Hypothalamus (tissue), 51 donors: ENCODE measurements around the gene TIMM10.

Experiments
- DNase-seq, 51 donors: peaks; one replicate each; lab custom pipeline; 2025; lab: John Stamatoyannopoulos, UW

The TIMM10 gene

DNA sequence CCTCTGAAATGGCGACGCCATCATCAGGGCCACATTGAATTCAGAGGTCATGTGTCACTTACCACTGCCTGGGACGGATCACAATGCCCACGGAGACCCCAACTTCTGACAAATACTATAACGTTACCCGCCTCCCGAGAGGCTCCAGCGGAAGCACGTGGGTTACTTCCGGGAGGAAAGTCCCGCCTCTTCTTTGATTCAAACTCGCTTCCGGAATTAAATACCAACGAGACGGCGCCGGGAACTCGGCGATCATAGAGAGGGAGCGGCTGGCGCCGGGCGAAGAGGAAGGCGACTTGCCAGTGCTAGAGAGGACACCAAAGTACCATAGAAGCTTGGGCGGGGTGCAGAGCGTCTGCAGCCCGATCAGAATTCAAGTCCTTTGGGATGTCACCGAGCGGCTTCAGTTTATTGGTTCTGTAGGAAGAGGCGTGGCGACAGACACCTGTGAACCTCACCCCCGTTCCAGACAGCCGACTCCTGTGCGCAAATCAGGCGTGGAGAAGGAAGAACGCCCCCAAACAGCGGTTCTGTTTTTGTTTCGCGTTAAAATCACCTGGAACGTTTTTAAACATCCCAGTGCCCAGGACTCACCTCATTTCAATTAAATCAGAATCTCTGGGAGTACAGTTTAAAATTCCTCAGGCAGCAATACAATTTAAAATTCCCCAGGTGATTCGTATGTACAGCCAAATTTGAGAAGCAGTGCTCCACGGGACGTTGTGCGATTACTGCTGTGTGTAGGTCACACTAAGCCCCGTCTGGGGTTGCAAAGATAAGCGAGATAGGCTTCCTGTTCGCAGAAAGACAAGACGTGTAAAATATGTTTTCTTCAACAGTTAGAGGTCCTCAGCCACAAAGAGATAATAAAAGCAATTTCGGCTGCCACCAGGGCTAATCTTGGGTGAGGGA lies at the start of gene TIMM10:
TIMM10 (minus strand) TSS at position 159 of the 912 bp plus-strand sequence. CDS start 565 bp downstream, outside the sequence.
- peak; percentile 48 to 97 (median 91) for DNase-seq

DNA sequence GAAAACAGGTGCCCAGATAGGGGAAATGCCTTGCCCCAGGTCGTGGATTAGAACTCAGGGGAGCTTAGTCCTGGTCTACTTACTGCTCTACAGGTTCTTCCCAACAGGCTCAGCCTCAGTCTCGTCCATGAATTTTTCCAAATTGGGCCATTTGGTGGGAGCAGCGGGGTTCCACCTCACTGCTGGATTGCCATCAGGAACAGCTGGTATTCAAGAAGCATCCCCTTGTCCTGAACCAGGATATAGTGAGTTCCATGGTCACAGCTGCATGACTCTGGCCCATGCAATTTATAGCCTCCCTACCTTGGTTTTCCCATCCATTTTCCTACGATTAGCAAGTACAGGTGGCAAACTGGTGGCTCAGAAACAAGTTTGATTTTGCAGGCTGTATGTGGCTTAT lies 43.5 kb upstream of the TIMM10 start:
- DNase-seq = no peak

GRCh38 chr11:57571606-57572005 lies 41.1 kb upstream of the TIMM10 start:
- DNase-seq = no peak

DNA sequence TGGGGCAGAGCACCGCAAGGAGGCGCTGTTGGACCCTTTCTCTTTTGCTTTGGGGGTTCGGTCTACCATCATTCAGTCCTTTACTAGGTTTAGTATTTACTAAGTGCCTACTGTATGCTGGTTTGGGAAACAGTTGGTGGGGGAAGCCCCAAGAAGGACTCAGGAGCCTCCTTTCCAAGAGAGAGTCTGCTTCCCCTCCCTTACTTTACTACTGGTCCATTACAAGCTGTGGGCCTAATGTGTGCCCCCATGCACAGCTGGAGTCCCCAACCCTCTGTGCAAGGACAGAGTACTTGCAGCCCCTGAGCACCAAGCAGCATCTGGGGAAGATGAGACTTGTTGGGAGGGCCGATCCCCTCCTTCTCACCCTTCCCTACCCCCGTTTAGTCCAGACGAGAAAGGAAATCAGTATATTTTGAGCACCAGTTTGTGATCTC lies 37.8 kb upstream of the TIMM10 start:
- peak in 17 of 51 donors; percentile 12 to 89 (median 59) for DNase-seq

DNA sequence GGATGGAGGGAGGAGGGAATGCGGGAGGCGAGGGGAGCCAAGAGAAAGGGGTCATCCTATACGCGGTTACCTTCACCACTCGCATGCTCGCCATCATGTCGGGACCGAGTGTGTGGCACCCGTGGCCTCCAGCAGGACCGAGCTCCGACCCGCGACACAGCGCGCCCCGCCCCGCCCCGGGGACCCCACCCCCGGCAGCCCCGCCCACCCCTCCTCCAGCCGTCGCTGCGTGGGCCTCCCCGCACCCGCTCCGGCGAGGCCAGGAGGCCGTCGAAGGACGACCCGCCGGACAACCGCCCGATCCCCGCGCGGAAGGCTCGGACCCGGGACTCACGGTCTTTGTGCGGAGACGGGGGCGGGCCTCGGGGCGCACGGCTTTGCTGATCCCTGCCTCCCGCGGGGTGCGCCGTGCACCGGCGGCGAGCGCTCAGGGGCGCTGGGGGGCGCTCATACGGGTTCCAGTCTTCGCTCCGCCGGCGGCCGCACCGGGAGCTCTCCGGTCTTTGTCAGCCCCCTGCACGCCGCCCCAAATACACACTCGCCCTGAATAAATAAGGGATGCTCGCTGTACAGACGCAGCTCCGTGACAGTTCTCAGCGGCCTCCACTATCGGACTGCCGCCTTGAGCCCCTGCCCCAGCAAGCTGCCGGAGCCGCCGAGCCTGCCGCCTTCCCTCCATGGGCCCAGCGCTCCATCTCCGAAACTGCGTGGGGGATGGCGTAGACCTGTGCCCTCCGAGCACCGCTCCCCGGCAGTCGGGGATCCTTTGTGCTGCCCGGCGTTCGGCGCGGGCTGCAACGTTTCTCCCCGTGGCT lies 37.2 kb upstream of the TIMM10 start, which contains the start of gene UBE2L6:
UBE2L6 (minus strand) TSS at position 158 of the 815 bp plus-strand sequence; CDS start at position 97, 61 bp downstream.
- peak in 50 of 51 donors; percentile 20 to 94 (median 65) for DNase-seq

GRCh38 chr11:57566905-57567514 lies 36.5 kb upstream of the TIMM10 start:
- peak in 5 of 51 donors; percentile 34 to 65 (median 47) for DNase-seq

DNA sequence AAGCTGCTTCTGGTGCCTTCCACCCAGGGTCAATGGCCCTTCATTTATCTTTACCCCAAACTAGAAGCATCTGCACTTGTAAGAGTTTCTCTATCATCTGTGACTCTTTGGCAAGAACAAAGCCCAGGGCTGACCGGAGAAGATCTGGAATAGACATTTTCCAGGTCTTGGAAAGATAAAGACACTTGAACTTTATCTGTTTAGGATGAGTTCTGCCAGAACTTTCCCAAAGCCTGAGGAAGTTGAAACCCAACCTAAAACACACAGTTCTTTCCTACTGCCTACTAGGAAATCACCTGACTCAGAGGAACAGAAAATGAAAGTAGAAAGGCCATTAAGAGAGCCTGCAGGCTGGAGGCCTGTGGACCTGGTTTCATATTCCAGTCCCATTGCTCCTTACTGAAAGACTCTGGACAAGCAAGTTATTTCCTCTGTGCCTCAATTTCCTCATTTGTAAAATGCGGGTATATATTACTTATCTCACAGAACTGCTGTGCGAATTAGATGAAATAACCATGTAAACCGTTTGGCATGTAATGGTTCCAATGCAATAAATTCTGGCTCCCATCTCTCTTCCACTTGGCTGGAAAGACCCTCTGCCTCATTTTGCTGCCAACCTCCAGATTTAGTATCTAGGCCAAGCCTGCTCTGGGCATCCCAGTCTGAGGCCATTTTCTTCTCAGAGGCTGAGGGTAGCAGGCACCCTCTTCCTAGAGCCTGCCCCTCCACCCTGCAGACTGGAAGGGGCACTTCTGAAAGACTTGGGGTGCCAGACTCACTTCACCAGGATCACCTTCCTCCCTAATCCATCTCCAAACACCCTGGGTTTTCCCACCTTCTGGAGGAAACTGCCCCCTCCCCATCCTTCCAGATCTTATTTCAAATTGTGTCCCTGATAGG lies 35.7 kb upstream of the TIMM10 start:
- DNase-seq = peak in 18 of 51 donors; percentile 4 to 62 (median 24)

- no peak for DNase-seq
These were observed 32.0 kb upstream of the TIMM10 start for GRCh38 chr11:57562596-57562995.

DNA sequence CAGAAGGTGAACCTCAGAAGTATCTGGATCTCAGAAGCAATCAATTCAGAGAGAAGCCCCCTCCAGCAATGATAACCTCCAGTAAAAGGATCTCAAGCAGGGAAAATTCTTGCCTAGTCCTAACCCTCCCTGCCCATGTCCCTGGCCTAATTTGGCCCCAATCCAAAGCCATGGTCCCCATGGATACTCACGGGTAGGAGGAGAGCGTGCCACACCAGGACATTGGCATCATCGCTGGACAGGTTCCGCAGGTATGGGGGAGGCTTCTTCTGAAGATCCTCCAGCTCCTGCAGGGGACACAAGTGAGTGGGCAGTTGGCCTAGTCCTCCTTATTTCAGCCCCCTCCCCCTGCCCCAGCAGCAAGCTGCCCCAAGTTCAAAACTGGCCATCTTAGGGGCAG lies 29.6 kb upstream of the TIMM10 start:
- no peak for DNase-seq

DNA sequence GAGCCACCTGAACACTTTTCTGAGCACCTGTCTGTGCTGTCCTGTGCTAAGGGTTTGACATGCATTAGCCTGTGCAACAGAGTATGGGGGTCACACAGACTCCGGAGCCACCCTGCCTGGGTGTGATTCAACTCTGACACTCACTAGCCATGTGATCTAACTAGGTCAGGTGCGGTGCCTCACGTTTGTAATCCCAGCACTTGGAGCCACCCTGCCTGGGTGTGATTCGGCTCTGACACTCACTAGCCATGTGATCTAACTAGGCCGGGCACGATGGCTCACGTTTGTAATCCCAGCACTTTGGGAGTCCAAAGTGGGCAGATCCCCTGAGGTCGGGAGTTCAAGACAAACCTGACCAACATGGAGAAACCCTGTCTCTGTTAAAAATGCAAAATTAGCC lies 25.5 kb upstream of the TIMM10 start:
- DNase-seq = no peak

DNA sequence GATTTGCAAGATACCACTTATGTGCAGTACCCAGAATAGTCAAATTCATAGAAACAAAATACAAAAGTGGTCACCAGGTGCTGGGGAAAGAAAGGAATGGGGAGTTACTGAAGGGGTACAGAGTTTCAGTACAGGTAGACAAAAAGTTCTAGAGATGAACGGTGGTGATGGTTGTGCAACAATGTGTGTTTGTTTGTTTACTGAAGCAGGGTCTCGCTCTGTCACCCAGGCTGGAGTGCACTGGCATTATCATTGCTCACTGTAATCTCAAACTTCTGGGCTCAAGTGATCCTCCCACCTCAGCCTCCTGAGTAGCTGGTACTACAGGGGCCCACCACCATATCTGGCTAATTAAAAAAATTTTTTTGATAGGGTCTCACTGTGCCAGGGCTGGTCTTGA lies 24.8 kb upstream of the TIMM10 start:
- no peak for DNase-seq

- DNase-seq = no peak
These were observed 21.9 kb upstream of the TIMM10 start for GRCh38 chr11:57552479-57552878.

DNA sequence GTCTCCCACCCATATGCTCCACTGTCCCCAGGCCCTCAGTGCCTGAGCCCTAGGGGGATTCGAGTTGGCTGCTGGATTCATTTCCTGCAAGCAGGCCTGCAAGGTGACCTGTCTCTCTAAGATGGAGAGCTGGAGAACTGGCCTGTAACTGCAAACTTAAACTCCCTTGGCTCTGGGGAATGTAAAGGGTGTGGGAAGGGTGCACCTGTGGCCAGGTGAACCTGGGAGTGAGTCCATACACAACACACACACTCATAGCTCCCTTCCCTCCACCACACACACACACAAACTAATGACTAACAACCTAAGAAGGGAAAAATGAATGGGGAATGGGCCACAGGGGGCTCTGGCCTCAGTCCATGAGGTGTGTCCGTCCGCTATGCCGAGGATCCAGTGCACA lies 21.4 kb upstream of the TIMM10 start:
- no peak for DNase-seq

GRCh38 chr11:57549983-57550382 lies 19.4 kb upstream of the TIMM10 start:
- no peak for DNase-seq

DNA sequence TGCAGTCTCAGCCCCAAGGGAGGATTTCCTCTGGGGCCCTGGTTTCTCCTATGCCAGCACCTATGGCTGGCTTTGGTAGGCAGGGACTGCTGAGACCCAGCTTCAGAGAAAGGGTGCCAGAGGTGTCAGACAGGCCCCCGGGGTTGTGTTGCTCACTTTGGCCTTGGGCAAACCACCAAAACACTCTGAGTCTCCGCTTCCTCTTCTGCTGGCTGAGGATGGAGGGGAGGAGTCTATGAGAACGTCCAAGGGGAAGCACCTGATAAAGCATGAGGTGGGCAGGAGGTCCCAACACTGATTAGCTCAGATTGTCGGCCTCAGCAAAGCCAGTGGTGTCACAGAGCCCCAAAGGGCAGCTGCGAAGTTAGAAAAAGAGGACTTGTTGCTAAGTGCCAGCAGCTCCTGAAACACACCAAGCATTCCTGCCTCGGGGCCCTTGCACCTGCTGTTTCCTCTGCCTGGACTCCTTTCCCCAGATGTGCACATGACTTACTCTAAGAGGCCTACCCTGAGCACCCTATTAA lies 17.4 kb upstream of the TIMM10 start:
- DNase-seq = peak in 1 of 51 donors; percentile 4

DNA sequence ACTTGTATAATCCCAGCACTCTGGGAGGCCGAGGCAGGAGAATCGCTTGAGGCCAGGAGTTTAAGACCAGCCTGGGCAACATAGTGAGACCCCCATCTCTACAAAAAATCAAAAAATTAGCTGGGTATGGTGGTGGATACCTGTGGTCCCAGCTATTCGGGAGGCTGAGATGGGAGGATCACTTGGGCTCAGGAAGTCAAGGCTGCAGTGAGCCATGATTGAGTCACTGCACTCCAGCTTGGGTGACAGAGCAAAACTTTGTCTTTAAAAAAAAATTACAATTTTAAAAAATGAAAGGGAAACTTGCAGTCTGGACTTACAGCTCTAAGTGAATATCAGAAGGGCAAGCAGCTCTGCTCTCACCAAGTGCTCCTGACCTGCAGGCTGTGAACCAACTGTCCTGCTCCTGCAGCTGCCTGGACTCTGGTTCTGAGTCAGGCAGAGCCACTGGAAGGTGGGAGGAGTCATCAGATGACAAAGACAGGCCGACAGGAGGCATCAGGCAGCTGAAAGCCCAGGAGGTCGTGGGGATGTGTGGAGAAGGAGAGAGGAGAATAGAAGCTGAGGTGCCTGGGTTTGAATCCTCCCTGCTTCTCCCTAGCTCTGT lies 16.4 kb upstream of the TIMM10 start:
- DNase-seq = peak in 1 of 51 donors; percentile 10

DNA sequence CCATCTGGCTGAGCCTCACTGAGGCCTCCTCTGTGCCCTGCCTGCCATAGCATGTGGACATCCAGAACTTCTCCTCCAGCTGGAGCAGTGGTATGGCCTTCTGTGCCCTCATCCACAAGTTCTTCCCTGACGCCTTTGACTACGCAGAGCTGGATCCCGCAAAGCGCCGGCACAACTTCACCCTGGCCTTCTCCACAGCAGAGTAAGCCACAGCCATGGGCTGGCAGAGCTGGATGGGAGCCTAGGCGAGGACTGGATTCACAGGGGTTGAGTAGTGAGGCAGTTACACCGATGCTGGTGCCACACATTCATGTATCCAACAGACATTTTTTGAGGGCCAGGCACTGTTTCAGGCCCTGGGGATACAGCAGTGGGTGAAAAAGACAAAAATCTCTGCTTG lies 15.9 kb upstream of the TIMM10 start:
- no peak for DNase-seq

GRCh38 chr11:57545883-57546282 lies 15.3 kb upstream of the TIMM10 start:
- no peak for DNase-seq

DNA sequence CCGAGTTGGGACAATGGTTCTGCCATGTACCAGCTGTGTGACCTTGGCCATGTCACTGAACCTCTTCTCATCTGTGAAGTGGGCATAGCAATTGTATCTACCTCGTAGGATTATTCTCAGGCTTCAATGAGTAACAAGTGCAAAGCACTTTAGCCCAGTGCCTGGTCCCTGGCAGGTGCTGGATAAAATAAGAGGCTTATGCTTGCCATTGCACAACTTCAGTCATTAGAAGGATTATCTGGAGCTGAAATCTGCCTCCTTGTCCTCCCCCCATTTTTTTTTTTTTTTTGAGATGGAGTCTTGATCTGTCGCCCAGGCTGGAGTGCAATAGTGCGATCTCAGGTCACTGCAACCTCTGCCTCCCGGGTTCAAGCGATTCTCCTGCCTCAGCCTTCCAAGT lies 14.0 kb upstream of the TIMM10 start:
- no peak for DNase-seq
